Ascending aorta (tissue), 2 donors: Measurements from ENCODE around the gene GRK1. TPM values are rescaled to one million over a fixed set of nuclear protein-coding genes. Genes with fewer than 3 reads are reported as not detected.

ENCODE experiments used
- DNase-seq, 2 donors: peaks; one replicate each; pipeline ENCODE4 v3.0.0-alpha.2; 2019; ENCODE audit warnings: low spot score in 2 of 2
- H3K27ac ChIP-seq, 2 donors: fragments of 200-600 bp; sonication (generic); one replicate each; pipeline ENCODE4 v1.5.1; 2016 to 2017; ENCODE audit warnings: mild to moderate bottlenecking in 1 of 2
- H3K27me3 ChIP-seq: fragments of 200-600 bp; sonication (generic); one replicate; pipeline ENCODE4 v1.5.1; 2017
- H3K36me3 ChIP-seq, 2 donors: fragments of 200-600 bp; sonication (generic); one replicate each; pipeline ENCODE4 v1.5.1; 2016
- H3K4me1 ChIP-seq, 2 donors: fragments of 200-600 bp; sonication (generic); one replicate each; pipeline ENCODE4 v1.5.1; 2016 to 2017; ENCODE audit warnings: mild to moderate bottlenecking in 1 of 2
- H3K4me3 ChIP-seq, 2 donors: fragments of 200-600 bp; sonication (generic); one replicate each; pipeline ENCODE4 v1.5.1; 2016 to 2017; ENCODE audit warnings: mild to moderate bottlenecking in 1 of 2
- H3K9me3 ChIP-seq, 2 donors: fragments of 200-600 bp; sonication (generic); one replicate each; pipeline ENCODE4 v1.5.1; 2016
- CTCF ChIP-seq, 3 experiments: fragments of 200-600 bp in 2 of 3; fragments of 450-650 bp in 1 of 3; sonication (generic) in 2 of 3; IDR thresholded peaks; one replicate each; pipeline ENCODE4 v1.5.1; 2016 to 2019; ENCODE audit warnings: antibody characterized with exemption in 3 of 3, mild to moderate bottlenecking in 1 of 3, moderate library complexity in 1 of 3
- intact Hi-C: fragments of 100-400 bp; cut with DNase I; formaldehyde crosslinking; loops from one replicate; pipeline ENCODE4 v1.15.1; 2023
- total RNA-seq: library from RNA; depleted of rRNA; stranded (reverse); fragments of >200 nt; gene quantifications from one replicate; pipeline ENCODE4 v1.1.0, GENCODE V29; 2016

Gene GRK1
- total RNA-seq, 1 donor from 2014 or later = not detected

GRCh38 chr13:113648216-113648610 is 18.8 kb upstream of the GRK1 start:
- intact Hi-C loops = no loop called here

DNA sequence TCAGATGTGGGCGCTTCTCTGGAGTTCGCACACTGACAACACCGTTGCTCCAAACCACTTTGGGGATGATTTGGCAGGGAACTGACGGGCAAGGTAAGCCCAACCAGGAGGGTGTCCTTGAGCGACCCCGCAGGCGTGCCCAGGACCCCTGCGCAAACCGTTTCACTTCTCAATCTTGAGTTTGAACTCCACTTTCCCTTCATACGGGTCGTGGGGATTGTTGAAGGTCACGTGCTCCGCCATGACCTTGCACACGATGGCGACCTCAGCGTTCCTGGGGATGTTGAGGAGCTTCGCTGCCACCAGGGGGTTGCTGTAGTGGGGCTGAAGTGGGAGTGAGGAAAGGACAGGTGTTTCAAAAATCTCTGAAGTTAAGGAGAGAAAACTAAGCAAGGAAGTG is 17.8 kb upstream of the GRK1 start:
- Histone ChIP-seq H3K4me1 (peaks cover 4 to 7% of the 10 kb centered on the region in 2 donors), H3K9me3 (no peaks in the 10 kb centered on the region), H3K27ac (no peak overlapping the region), H3K4me3 (no peak overlapping the region), H3K36me3 (no peaks in the 10 kb centered on the region), H3K27me3 (no peaks in the 10 kb centered on the region)
- peak in 1 of 2 donors; percentile 50 for DNase-seq
- TF ChIP-seq CTCF (IDR thresholded peaks at IDR 0.05) = no peak
- intact Hi-C loops = no loop called here

More at GRCh38 chr13:113648216-113648610, 18.8 kb upstream of the GRK1 start:
- Histone ChIP-seq H3K9me3 (no peaks in the 10 kb centered on the region), H3K36me3 (no peaks in the 10 kb centered on the region), H3K27me3 (no peaks in the 10 kb centered on the region), H3K4me3 (no peak overlapping the region), H3K4me1 (peaks cover 4 to 7% of the 10 kb centered on the region in 2 donors), H3K27ac (peak overlapping the region in 1 of 2 donors; percentile 55)
- DNase-seq = no peak
- no peak for TF ChIP-seq CTCF (IDR thresholded peaks at IDR 0.05)

DNA sequence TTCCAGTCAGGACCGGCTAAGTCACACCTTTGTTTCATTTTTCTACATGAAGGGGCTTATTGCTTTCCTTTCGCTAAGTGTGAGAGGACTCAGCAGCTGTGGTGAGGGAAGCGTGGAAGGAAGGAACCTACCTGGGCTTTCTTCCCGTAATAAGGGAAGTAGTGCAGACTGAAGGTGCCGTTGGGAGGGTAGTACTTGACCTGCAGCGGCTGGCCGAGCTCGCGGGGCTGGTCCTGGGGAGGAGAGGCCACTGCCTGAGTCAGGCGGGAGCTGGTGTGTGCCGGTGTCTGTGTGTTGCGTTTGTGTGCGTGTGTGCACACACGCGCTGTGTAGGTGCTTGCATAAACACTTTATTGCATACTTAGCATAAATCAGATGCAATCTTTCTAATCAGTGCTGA is 16.7 kb upstream of the GRK1 start:
- Histone ChIP-seq H3K36me3 (no peaks in the 10 kb centered on the region), H3K27me3 (no peaks in the 10 kb centered on the region), H3K9me3 (no peaks in the 10 kb centered on the region), H3K4me3 (no peak overlapping the region), H3K27ac (no peak overlapping the region), H3K4me1 (peaks cover 4 to 7% of the 10 kb centered on the region in 2 donors)
- peak in 1 of 2 donors; percentile 57 for DNase-seq
- intact Hi-C loops = no loop called here
- no peak for TF ChIP-seq CTCF (IDR thresholded peaks at IDR 0.05)

DNA sequence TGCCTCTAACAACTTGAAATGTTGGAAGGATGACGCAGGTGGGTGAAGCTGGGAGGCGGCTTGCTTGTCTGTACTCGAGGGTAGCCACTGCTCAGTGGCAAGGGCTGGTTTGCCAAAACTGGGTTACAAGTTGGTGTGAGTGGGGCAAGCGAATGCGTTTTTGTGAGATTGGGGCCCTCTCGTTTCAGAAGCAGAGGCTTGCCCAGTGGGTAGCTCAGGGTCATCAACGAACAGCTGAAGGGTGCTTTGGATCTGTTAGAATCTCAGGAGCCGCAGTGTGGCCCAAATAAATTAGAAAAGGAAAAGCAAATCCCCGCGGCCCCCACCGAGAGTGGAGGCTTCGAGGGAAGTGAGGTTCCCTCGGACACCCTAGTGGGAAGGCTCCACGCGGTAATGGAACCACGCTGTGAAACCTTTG is 16.3 kb upstream of the GRK1 start:
- intact Hi-C loops = no loop called here
- no peaks in the 10 kb centered on the region for H3K36me3 ChIP-seq
- TF ChIP-seq CTCF (IDR thresholded peaks at IDR 0.05) = no peak
- no peak overlapping the region for H3K4me3 ChIP-seq
- H3K27me3 ChIP-seq = no peaks in the 10 kb centered on the region
- peaks cover 4 to 7% of the 10 kb centered on the region in 2 donors for H3K4me1 ChIP-seq
- DNase-seq = peak in 1 of 2 donors; percentile 47
- no peaks in the 10 kb centered on the region for H3K9me3 ChIP-seq
- no peak overlapping the region for H3K27ac ChIP-seq

GRCh38 chr13:113651511-113652403 is 15.3 kb upstream of the GRK1 start:
- H3K9me3 ChIP-seq = no peaks in the 10 kb centered on the region
- intact Hi-C loops = no loop called here
- H3K4me1 ChIP-seq = peaks cover 4 to 7% of the 10 kb centered on the region in 2 donors
- no peak for TF ChIP-seq CTCF (IDR thresholded peaks at IDR 0.05)
- H3K36me3 ChIP-seq = no peaks in the 10 kb centered on the region
- no peak overlapping the region for H3K4me3 ChIP-seq
- H3K27ac ChIP-seq = no peak overlapping the region
- DNase-seq = peak in 1 of 2 donors; percentile 60
- H3K27me3 ChIP-seq = no peaks in the 10 kb centered on the region
